Endothelial cell of hepatic sinusoid (primary cell): ENCODE data around the gene EGFL8.
"Not testable (repeated sequence)": the region's sequence is repeated elsewhere in the genome, so short reads cannot be mapped to it uniquely, and the experiment has no call there.

Source experiments
- in situ Hi-C: cut with HindIII; loops from 2 replicates; pipeline ENCODE4 v1.10.0; 2017; ENCODE audit warnings: low sequenced_read_pairs

EGFL8 gene

DNA sequence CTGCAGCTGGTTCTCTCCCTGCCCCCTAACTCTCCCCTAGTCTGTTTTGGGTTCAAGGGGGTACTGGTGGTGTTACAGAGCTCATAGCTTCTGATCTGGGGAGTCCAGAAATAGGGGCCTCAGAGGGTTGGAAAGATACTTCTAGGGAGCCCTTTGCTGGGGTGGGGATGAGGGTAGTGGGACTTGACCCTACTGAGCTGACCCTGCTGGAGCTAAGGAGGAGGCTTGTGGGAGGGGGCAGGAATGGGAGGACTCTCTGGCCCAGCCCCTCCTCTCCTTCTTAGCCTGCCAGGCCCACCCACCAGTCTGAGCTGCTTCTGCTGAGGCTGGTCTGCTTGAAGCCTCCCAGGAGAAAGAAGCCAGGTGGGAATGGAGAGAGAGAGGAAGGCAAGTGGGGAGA is at the start of gene EGFL8:
TSS of gene EGFL8 (plus strand) at position 301 of the 400 bp plus-strand sequence. CDS start 1,571 bp downstream, outside the sequence.
- in situ Hi-C loops = no loop called here

DNA sequence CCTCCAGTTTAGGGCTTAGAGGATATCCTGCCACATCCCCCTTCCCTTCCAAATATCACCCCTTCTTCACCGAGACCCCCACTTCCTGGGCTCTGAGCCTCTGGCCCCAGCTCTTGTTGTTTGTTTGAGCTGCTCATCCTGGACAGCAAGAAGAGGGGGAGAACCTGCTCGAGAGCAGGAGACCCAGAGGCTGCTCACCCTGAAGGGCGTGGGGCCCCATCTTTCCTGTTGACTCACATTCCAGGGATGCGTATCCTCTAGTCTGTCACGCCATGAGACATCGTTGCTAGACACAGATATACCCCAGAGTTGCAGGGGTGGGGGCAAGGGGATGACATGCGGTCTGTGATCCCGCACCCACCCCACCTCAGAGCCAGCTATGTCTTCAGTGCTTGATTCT is 49.6 kb upstream of the EGFL8 start:
- in situ Hi-C loops = loop anchor here (10.0 kb wide), 1 partner anchor 70 kb away; the partner anchor contains the start of gene AGER

DNA sequence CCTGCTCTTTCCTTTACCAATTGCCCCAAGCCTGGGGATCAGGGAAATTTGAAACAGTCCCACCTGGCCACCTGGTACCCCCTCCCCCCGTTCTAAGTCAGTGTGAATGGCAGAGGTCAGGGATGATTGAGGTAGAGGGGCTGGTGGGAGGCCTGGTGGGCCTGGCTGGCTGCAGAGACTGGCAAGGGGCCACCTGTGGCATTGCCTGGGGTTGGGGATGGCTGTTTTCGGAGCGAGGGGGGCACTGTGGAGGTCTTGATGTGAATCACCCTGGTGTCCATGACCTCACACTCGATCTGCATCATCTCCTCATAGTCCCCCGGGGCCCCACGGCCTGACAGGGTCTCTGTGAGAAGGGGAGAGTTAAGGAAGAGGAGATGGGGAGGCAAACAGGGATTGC is 48.8 kb upstream of the EGFL8 start:
- in situ Hi-C loops = loop anchor here (10.0 kb wide), 1 partner anchor 69 kb away; the partner anchor contains the start of gene AGER

DNA sequence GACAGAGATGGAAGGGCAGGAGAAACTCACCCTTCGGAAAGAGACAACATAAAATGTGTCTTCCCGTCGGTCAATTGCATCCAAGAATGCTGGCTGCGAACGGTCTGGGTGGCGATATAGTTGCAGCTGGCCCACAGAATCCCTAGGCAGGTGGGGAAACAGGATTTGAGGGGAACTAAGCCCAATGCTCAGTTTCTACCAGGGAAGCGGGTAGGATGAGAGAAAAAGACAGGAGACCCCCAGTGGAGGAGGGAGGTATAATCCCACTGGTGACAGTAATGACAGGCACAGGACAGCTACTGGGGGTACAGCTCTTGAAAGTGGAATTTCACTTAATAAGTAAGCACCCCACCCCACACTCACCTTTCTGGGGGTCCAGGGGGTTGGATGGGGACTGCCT is 47.7 kb upstream of the EGFL8 start:
- in situ Hi-C loops = loop anchor here (10.0 kb wide), 1 partner anchor 68 kb away; the partner anchor contains the start of gene AGER

DNA sequence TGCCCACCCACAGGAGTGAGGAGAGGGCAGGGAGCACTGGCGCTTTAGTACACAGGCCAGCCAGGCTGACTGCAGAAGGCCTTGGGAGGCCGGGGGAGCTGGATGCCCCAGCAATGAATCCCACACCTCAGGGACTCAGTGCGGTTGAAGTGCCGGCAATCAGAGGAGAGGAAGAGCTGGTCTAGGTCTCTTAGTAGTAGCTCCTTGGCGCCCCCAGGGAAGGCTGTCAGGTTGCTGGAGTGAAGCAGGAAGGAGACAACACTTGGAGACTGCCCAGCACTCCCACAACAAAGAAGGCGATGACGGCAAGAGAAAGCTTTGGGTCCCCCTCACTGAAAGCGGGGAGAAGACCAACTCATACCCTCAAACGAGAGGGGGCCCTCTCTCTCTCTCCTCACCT is 46.9 kb upstream of the EGFL8 start:
- in situ Hi-C loops = loop anchor here (10.0 kb wide), 1 partner anchor 67 kb away; the partner anchor contains the start of gene AGER

DNA sequence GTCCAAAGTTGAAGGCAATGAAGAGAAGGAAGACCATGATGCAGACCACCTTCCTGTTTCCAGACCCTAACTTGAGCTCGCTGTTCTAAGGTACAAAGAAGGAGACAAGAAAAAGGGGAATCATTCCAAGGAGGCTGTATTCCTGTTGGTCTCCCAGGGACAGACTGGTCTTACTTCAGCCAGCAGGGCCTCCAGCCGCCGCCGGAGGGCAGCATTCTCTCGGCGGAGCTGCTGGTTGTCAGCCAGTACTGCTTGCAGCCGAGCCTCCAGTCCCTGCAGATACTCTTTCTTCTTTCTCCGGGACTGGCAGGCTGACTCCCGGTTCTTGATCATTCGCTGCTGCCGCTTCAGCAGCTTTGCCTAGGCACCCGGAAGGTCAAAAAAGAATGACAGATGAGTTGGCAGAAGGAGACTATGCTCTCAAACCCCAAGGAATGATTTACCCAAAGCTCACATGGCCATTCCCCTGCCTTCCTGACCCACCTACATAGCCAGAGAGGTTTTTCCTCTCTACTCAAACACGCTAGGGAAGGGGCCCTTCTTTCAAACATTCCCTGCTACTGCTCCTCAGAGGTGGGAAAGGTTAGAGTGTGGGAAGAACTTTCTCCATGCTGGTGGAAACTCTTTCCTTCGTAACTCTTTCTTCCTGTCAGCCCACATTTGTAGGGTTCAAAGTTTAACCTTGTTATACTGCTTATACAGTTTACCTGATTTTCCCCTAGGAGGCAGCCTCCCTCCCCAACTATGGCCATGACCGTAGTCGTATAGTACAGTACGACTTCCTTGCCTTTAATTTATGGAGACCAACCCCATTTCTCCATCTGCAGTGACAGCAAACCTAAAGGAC is 45.4 kb upstream of the EGFL8 start:
- in situ Hi-C loops = loop anchor here (10.0 kb wide), 1 partner anchor 66 kb away; the partner anchor contains the start of gene AGER

DNA sequence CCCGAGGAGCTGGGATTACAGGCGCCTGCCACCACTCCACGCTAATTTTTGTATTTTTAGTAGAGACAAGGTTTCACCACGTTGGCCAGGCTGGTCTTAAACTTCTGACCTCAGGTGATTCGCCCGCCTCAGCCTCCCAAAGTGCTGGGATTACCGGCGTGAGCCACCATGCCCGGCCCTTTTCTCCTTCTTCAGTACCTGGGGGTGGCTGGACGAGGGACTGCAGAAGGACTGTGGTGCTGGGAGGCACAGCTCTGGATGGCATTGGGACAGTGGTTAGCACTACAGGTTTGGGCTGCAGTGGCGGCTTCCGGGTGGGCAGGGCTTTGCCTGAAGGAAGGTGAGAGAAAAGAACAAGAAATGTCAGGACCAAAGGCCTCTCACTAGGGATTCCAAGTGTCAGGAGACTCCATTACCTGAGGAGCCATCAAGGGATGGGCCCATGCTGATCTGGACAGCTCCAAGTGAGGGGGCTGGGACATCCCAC is 43.8 kb upstream of the EGFL8 start:
- in situ Hi-C loops = no loop called here

DNA sequence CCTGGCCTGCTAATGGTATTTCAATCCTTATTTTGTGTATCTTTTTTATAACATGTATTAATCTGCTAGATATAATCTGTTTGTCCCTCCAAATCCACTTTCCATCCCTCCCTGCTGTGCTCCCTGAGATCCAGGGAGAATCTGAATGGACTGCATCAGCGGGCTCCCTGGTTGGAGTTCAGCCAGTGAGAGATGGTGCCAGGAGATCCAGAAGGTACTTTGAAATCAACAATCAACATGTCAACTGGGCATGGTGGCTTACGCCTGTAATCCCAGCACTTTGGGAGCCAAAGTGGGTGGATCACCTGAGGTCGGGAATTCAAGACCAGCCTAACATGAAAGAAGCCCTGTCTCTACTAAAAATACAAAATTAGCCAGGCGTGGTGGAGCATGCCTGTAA is 40.7 kb upstream of the EGFL8 start:
- in situ Hi-C loops = no loop called here

DNA sequence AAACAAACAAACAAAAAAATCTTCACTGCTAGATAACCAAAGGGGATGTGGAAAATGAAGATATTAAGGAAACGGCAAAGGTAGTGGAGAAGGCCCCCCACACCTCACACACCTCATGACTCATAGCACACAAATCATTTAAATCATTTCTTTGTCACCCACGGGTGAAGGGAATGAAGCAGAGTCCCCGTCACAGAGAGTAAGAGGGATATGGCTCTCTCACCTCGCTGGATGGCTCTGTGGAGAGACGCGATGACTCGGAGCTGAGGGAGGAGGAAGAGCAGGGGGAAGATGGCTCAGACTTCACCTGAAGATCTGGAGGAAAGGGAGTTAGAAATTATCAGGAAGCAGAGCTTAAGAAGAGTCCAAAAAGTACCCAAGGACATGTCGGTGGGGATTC is 37.5 kb upstream of the EGFL8 start:
- in situ Hi-C loops = no loop called here

DNA sequence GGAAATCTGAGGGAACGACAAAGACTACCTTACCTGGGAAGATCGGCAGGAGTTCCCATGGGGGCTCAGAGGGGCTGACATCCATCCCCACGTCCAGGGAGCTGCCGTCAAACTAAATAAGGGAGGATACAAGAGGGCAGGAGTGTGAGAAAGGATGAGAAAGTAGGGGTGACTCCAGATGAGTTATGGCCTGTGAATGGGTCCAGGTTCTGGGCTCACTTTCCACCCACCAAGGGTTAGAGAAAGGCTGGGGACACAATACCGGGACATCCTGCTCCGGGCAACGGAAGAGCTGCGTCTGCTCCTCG is 37.0 kb upstream of the EGFL8 start:
- in situ Hi-C loops = no loop called here

DNA sequence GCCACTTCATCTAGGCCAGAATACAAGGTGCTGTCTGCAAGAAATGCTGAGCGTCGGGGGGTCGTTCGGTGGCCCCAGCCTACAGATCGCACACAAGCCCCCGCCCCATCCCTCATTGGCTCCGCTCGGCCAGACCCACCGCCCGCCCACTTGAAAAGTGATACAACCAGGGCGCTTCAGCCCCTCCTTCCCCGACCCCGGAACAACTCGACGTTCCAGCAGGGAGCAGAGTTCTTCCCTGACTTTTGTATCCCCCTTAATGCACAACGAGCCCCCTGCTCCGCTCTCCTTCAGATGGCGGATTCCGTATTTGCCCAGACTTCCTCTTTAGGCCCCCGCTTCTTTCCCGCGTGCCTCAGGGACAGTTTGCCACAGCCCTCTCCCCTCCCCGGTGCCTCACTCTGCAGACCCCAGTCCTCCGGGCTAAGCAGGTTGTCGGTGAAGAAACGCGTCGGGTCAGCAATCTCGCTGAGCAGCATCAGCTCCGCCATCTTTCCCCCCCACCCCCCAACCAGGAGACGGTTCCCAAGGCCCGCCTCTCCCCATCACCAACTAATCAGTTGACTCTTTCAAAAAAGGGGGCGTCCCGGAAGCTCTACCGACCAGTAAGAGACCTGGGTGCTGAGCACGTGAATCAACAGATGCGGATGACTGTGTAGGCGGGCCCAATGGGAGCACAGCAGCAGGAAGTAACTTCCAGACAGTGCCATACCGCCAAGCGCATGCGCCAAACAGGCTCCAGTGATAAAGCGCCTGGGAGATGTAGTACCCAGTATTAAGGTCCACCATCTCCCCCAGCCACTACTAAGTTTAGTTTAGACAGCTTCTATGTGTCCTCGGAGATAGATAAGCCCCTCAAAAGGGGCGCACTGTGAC is 36.4 kb upstream of the EGFL8 start, which contains the start of gene ATF6B:
TSS of gene ATF6B (minus strand) at position 530 of the 876 bp plus-strand sequence. CDS start at position 491, 39 bp downstream.
- in situ Hi-C loops = no loop called here

DNA sequence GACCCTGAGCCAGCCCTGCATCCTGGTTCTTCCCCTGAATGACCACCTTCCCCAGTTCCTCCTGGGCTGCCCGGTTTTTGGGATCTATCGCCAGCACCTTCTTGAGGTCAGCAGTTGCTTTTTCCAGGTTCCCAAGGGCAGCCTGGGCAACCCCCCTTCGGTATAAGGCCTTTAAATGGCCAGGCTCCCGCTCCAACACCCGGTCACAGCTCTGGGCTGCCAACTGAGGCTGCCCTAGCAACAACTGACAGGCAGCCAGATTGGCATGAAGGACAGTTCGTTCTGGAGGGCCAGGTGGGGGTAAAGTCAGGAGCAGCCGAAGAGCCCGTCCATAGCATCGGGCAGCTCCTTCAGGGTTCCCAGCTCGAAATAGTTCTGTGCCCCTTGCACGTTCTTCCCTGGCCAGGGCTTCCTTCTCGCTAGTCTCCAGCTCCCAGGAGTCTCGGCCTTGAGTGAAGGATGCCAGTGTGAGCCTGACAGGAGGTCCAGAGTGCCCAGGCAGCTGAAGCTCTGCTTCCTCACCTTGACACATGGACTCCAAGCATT is 35.6 kb upstream of the EGFL8 start:
- in situ Hi-C loops = no loop called here

DNA sequence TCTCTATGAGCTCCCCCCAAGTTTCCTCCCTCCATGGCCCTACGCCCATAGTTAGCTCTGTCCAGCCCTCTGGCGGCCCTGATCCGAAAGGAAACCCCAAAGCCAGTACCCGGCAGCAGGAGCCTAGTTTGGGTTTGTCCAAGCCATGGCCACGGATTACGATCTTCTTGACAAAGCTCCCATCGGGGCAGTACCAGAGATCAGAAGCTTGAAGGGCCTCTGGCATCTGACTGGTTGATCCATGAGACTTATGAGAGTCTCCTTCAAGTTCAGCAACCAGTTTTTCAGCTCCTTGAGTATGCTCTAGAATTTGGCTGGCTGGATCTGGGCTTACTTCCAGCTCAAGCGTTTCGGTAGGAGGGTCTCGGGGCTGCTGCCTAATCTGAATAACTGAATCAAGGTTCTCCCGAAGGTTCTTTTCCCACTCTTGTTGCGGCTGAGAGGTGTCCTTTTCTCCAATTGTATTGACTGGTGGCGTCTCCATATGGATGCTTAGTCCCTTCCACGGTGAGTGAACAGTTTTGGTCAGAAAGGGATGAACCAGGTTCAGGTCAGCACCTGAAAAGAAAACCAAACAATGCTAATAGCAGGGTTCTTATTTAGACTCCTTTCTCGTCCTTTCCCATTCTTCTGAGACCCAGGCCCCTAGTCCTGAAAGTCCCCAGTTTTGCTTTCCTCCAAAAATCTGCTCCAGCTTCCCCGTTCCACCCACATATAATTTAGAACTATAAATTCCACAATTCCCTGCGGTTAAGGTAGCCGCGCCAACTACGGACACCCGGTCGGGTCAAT is 34.9 kb upstream of the EGFL8 start:
- in situ Hi-C loops = no loop called here

DNA sequence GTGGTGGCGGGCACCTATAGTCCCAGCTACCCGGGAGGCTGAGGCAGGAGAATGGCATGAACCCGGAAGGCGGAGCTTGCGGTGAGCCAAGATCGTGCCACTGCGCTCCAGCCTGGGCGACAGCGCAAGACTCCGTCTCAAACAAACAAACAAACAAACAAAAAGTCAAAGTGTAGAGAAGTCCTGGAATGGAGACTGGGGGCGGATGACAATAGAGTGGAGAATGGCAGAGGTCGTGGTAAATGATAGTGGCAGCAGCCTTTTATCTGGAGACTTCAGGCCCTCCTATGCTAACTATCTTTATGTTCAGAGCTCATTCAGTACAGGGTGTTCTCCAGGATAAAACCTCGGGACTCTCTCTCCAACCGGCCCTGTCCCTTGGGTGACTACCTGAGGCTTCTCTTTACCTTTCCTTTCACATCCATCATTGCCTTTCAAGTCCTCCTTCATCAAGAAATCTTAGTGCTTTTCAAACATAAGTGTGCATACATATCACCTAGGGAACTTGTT is 32.9 kb upstream of the EGFL8 start:
- in situ Hi-C loops = no loop called here

DNA sequence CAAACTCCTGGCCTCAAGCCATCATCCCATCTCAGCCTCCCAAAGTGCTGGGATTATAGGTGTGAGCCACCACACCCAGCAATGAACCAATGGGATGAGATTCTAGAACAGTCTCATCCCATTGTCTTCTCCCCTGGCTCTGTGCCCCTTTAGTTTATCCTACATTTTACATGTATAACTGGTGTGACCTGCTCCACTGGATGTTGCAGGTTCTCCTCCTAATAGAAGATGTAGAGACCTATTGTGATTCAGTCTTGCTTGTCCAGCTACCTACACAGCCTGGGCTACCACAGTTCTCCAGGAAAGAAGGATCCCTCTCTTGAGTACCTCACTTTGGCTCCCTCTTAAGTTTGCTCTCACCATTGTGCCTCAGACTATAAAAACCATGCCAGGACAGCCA is 32.3 kb upstream of the EGFL8 start:
- in situ Hi-C loops = no loop called here

DNA sequence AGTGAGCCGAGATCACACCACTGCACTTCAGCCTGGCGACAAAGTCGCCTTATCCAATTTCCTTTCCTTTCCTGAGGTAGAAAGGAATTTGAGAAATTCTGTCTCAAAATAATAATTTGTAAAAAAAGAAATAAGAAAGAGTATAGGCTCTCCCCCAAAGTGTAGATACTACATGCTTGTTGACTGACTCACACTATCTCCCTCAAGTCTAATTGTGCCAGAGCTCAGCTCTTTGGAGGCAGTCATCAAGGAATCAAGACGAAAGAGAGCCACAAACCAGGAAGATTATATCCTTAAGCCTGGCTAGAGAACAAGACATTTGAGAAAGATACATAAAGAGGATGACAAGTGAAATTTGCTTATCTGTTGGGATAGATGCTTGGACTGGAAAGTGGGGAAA is 30.6 kb upstream of the EGFL8 start:
- in situ Hi-C loops = no loop called here

DNA sequence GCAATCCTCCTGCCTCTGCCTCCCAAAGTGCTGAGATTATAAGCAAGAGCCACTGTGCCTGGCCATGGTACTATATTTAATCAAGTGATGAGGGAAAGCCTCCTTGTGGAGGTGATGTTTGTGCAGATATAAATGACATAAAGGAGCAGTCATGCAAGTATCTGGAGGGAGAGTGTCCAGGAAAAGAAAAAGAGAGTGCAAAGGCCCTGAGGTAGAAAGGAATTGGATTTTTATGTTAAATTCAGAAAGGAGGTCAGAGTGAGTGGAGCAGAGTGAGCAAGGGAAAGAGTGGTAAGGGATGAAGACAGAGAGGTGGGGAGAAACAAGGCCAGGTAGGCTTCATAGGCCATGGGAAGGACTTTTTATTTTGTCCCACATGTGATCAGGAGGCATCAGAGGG is 26.9 kb upstream of the EGFL8 start:
- in situ Hi-C loops = no loop called here

DNA sequence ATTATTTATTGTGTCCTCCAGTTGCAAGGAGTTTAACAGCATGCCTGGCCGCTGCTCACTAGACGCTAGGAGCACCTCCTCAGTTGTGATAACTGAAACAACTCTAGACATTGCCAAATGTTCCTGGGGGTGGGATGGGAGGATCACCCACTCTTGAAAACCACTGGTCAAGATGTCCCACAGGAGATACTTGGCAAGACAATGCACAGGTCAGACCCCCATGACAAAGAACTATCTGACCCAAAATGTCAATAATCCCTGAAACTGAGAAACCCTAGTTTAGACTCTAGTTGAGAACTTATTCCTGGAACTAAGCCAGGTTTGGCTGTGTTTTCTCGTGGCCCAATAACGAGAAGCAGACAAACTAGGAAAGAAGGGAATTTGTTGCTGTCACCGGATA is 24.8 kb upstream of the EGFL8 start:
- in situ Hi-C loops = no loop called here

DNA sequence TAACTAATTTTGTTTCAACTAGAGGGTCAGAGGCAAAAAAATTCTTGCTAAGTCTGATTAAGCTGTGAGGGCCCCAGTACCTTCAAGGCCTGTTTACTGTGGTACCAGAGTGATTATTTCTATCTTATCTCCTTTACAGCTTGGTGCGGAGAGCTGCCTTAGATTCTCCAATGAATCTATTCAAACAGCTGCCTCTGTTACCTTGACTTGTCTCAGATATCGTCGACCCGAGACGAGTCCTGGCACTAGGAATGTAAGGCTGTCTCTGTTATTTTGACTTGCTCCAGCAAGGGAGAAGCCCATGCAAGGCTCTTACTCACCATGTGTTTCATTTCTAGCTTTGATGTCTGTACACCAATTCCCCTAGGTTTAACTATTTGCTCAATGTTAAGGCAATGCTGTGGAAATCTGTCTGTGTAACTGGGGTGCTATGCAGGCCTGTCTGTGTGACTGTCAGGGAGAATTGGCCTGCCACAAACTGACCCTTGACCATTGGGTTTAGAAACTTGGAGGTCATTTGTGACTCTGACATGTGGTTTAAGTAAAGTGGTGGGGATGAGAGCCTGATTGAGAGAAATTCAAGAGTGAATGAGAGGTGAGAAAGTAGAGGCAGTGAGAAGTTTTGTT is 23.9 kb upstream of the EGFL8 start:
- in situ Hi-C loops = no loop called here

DNA sequence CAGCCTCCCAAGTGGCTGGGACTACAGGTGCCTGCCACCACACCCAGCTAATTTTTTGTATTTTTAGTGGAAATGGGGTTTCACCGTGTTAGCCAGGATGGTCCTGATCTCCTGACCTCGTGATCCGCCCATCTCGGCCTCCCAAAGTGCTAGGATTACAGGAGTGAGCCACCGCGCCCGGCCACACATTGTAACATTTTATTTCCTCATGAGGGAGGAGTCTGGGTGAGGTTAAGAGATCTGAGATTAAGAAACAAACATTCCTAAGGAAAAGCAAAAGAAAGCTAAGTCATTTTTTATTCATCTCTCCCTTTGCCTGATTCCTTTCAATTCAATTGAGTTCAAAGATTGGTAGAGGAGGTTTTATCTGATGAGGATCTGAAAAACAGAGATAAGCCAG is 20.2 kb upstream of the EGFL8 start:
- in situ Hi-C loops = not testable (repeated sequence)
